WTC11 (cell line): ENCODE results near the gene FREM1.

ENCODE experiments used
- CBFB ChIP-seq: sonication (generic); formaldehyde crosslinking; IDR thresholded peaks from 2 replicates; pipeline ENCODE4 v1.8.1; 2022; ENCODE audit warnings: mild to moderate bottlenecking, low read depth, missing genetic modification reagents
- MAX ChIP-seq: sonication (generic); formaldehyde crosslinking; IDR thresholded peaks from 2 replicates; pipeline ENCODE4 v1.8.0; 2022; ENCODE audit warnings: mild to moderate bottlenecking, missing genetic modification reagents
- TF ChIP-seq, protein P1 (sequence below): fragments of 200-600 bp; IDR thresholded peaks from 2 replicates; pipeline ENCODE4 v1.8.0; 2022; ENCODE audit warnings: antibody characterized with exemption
- TF ChIP-seq, protein P2 (sequence below): sonication (generic); formaldehyde crosslinking; IDR thresholded peaks from 2 replicates; pipeline ENCODE4 v1.8.0; 2023; ENCODE audit warnings: missing genetic modification reagents, mild to moderate bottlenecking, borderline replicate concordance

DNA sequence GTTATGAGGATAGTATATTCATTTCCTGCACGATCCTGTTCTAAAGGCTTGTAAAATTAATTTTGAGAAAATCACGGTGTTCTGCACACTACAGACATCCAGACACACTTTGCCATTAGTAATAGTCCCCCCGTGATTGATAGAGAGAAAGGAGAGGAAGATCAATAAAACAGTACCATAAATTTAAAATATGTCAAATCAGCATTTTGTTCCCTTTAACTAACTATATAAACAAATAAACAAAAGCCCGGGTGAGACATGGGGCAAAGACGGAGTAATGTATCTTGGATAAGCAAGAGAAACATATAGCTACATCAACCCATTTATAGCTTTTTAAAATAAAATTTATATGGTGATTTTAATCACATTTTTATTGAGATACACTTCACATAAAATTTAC lies 177.1 kb downstream of the FREM1 start:
- TF ChIP-seq, protein P1, sequence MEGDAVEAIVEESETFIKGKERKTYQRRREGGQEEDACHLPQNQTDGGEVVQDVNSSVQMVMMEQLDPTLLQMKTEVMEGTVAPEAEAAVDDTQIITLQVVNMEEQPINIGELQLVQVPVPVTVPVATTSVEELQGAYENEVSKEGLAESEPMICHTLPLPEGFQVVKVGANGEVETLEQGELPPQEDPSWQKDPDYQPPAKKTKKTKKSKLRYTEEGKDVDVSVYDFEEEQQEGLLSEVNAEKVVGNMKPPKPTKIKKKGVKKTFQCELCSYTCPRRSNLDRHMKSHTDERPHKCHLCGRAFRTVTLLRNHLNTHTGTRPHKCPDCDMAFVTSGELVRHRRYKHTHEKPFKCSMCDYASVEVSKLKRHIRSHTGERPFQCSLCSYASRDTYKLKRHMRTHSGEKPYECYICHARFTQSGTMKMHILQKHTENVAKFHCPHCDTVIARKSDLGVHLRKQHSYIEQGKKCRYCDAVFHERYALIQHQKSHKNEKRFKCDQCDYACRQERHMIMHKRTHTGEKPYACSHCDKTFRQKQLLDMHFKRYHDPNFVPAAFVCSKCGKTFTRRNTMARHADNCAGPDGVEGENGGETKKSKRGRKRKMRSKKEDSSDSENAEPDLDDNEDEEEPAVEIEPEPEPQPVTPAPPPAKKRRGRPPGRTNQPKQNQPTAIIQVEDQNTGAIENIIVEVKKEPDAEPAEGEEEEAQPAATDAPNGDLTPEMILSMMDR = no peak
- no peak for TF ChIP-seq MAX (CRISPR knock-in tag)
- TF ChIP-seq, protein P2, sequence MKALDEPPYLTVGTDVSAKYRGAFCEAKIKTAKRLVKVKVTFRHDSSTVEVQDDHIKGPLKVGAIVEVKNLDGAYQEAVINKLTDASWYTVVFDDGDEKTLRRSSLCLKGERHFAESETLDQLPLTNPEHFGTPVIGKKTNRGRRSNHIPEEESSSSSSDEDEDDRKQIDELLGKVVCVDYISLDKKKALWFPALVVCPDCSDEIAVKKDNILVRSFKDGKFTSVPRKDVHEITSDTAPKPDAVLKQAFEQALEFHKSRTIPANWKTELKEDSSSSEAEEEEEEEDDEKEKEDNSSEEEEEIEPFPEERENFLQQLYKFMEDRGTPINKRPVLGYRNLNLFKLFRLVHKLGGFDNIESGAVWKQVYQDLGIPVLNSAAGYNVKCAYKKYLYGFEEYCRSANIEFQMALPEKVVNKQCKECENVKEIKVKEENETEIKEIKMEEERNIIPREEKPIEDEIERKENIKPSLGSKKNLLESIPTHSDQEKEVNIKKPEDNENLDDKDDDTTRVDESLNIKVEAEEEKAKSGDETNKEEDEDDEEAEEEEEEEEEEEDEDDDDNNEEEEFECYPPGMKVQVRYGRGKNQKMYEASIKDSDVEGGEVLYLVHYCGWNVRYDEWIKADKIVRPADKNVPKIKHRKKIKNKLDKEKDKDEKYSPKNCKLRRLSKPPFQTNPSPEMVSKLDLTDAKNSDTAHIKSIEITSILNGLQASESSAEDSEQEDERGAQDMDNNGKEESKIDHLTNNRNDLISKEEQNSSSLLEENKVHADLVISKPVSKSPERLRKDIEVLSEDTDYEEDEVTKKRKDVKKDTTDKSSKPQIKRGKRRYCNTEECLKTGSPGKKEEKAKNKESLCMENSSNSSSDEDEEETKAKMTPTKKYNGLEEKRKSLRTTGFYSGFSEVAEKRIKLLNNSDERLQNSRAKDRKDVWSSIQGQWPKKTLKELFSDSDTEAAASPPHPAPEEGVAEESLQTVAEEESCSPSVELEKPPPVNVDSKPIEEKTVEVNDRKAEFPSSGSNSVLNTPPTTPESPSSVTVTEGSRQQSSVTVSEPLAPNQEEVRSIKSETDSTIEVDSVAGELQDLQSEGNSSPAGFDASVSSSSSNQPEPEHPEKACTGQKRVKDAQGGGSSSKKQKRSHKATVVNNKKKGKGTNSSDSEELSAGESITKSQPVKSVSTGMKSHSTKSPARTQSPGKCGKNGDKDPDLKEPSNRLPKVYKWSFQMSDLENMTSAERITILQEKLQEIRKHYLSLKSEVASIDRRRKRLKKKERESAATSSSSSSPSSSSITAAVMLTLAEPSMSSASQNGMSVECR (CRISPR knock-in tag) = no peak
- no peak for TF ChIP-seq CBFB (CRISPR knock-in tag)
